ENCODE data around the gene ZNF594. TPM values are rescaled to one million over a fixed set of nuclear protein-coding genes. Genes with fewer than 3 reads are reported as not detected.
A peak's percentile ranks its signal among the peaks of the same experiment; 100 is the strongest.
"Not testable (repeated sequence)": the region's sequence is repeated elsewhere in the genome, so short reads cannot be mapped to it uniquely, and the experiment has no call there.

ZNF594 gene
- total RNA-seq, 1 experiment from 2014 or later, result 12.5 TPM

GRCh38 chr17:5138616-5139457, 52.8 kb downstream of the ZNF594 start:
- Histone ChIP-seq H3K23ac (ENCODE audit: insufficient read length, low read depth, low read length) (no peak overlapping the region), H3K4ac (ENCODE audit: low read depth, low read length) (no peak overlapping the region), H3K4me2 (ENCODE audit: insufficient read depth, insufficient read length, low read length) (no peak overlapping the region), H3K27me3 (ENCODE audit: insufficient read depth, low read length) (no peaks in the 10 kb centered on the region), H2BK5ac (ENCODE audit: insufficient read length, low read length) (no peak overlapping the region), H3K79me2 (ENCODE audit: insufficient read depth, low read length) (no peaks in the 10 kb centered on the region), H2BK12ac (ENCODE audit: insufficient read length, low read depth, low read length) (no peak overlapping the region), H2BK15ac (ENCODE audit: low read depth, low read length) (no peak overlapping the region), H2AFZ (ENCODE audit: low read length) (no peak overlapping the region), H3T11ph (ENCODE audit: low read length) (no peak overlapping the region), H4K8ac (replicated peaks; ENCODE audit: insufficient read length, low read depth, low read length) (no peak overlapping the region), H4K5ac (ENCODE audit: insufficient read length, low read depth, low read length) (no peak overlapping the region), H3K18ac (ENCODE audit: insufficient read length, low read depth, low read length) (no peak overlapping the region), H3K56ac (ENCODE audit: insufficient read length, low read depth, low read length) (no peak overlapping the region), H2AK5ac (ENCODE audit: insufficient read length, low read length) (no peak overlapping the region), H3K27ac (ENCODE audit: insufficient read length, low read depth, low read length) (no peak overlapping the region), H2BK20ac (ENCODE audit: low read depth, low read length, poor library complexity, severe bottlenecking) (no peak overlapping the region), H3K14ac (ENCODE audit: insufficient read depth, low read length) (no peak overlapping the region), H4K91ac (ENCODE audit: insufficient read length, low read depth, low read length) (no peak overlapping the region), H3K9me3 (ENCODE audit: control insufficient read depth, low read depth, low read length) (no peaks in the 10 kb centered on the region), H3K4me1 (ENCODE audit: insufficient read depth, low read length) (no peaks in the 10 kb centered on the region), H3K9ac (ENCODE audit: extremely low read depth, insufficient read length, low read length) (no peak overlapping the region), H3K79me1 (ENCODE audit: insufficient read depth, low read depth, low read length, poor library complexity, severe bottlenecking) (no peaks in the 10 kb centered on the region), H4K20me1 (ENCODE audit: control insufficient read depth, insufficient read depth, insufficient read length) (no peaks in the 10 kb centered on the region), H2BK120ac (ENCODE audit: low read depth, low read length, poor library complexity, severe bottlenecking) (no peak overlapping the region), H3K23me2 (ENCODE audit: insufficient read length, low read depth, low read length, poor library complexity, severe bottlenecking) (no peaks in the 10 kb centered on the region)
- Mint-ChIP-seq H3K9me3 (peaks cover 0 to 2% of the 10 kb centered on the region in 2 experiments; a peak in 1 of 5 replicates), H3K27ac (peak overlapping the region in 2 of 3 experiments; percentile 44 to 76; a peak in 2 of 7 replicates), H3K36me3 (ENCODE audit: insufficient read depth in 1 of 3, low read depth in 3 of 3) (no peaks in the 10 kb centered on the region), H3K27me3 (ENCODE audit: low read depth) (0 out of 2 replicates have a peak, but pooled peaks cover under 1% of the 10 kb centered on the region), H3K4me3 (no peak overlapping the region), H3K4me1 (no peaks in the 10 kb centered on the region)
- DNase-seq, result peak; percentile 24
- WGBS (ENCODE audit: extremely low coverage, insufficient read length, low lambda C conversion rate), result no CpG with 5 or more reads among the region's 24 CpGs
- TF ChIP-seq, protein P1, sequence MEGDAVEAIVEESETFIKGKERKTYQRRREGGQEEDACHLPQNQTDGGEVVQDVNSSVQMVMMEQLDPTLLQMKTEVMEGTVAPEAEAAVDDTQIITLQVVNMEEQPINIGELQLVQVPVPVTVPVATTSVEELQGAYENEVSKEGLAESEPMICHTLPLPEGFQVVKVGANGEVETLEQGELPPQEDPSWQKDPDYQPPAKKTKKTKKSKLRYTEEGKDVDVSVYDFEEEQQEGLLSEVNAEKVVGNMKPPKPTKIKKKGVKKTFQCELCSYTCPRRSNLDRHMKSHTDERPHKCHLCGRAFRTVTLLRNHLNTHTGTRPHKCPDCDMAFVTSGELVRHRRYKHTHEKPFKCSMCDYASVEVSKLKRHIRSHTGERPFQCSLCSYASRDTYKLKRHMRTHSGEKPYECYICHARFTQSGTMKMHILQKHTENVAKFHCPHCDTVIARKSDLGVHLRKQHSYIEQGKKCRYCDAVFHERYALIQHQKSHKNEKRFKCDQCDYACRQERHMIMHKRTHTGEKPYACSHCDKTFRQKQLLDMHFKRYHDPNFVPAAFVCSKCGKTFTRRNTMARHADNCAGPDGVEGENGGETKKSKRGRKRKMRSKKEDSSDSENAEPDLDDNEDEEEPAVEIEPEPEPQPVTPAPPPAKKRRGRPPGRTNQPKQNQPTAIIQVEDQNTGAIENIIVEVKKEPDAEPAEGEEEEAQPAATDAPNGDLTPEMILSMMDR (conservative IDR thresholded peaks at IDR 0.05), result no peak

- H4K5ac ChIP-seq (ENCODE audit: insufficient read length, low read depth, low read length); H3K9me3 Mint-ChIP-seq; H3K23ac ChIP-seq (ENCODE audit: insufficient read length, low read depth, low read length); H3K27ac Mint-ChIP-seq; H3K9ac ChIP-seq (ENCODE audit: extremely low read depth, insufficient read length, low read length); H2BK20ac ChIP-seq (ENCODE audit: low read depth, low read length, poor library complexity, severe bottlenecking); H3K4me1 Mint-ChIP-seq; H3K14ac ChIP-seq (ENCODE audit: insufficient read depth, low read length); H4K20me1 ChIP-seq (ENCODE audit: control insufficient read depth, insufficient read depth, insufficient read length); H3K79me1 ChIP-seq (ENCODE audit: insufficient read depth, low read depth, low read length, poor library complexity, severe bottlenecking); H3K27ac ChIP-seq (ENCODE audit: insufficient read length, low read depth, low read length); H4K91ac ChIP-seq (ENCODE audit: insufficient read length, low read depth, low read length); H3K27me3 Mint-ChIP-seq (ENCODE audit: low read depth); H3K4ac ChIP-seq (ENCODE audit: low read depth, low read length); H3K9me3 ChIP-seq (ENCODE audit: control insufficient read depth, low read depth, low read length); H3K18ac ChIP-seq (ENCODE audit: insufficient read length, low read depth, low read length); H2AK5ac ChIP-seq (ENCODE audit: insufficient read length, low read length); H3K4me2 ChIP-seq (ENCODE audit: insufficient read depth, insufficient read length, low read length); H3K27me3 ChIP-seq (ENCODE audit: insufficient read depth, low read length); H3T11ph ChIP-seq (ENCODE audit: low read length); H4K8ac ChIP-seq (replicated peaks; ENCODE audit: insufficient read length, low read depth, low read length); H2BK15ac ChIP-seq (ENCODE audit: low read depth, low read length); H3K79me2 ChIP-seq (ENCODE audit: insufficient read depth, low read length); DNase-seq; H3K4me1 ChIP-seq (ENCODE audit: insufficient read depth, low read length); H2BK5ac ChIP-seq (ENCODE audit: insufficient read length, low read length); H3K23me2 ChIP-seq (ENCODE audit: insufficient read length, low read depth, low read length, poor library complexity, severe bottlenecking); H2BK120ac ChIP-seq (ENCODE audit: low read depth, low read length, poor library complexity, severe bottlenecking); H3K4me3 Mint-ChIP-seq; H2BK12ac ChIP-seq (ENCODE audit: insufficient read length, low read depth, low read length); H3K36me3 Mint-ChIP-seq (ENCODE audit: insufficient read depth in 1 of 3, low read depth in 3 of 3); H2AFZ ChIP-seq (ENCODE audit: low read length); H3K56ac ChIP-seq (ENCODE audit: insufficient read length, low read depth, low read length): not testable (repeated sequence)
- WGBS (ENCODE audit: extremely low coverage, insufficient read length, low lambda C conversion rate), result no CpG with 5 or more reads among the region's 9 CpGs
These were observed 53.5 kb downstream of the ZNF594 start for GRCh38 chr17:5138198-5138544.

Data from H9 (cell line).